ENCODE data around the gene PLXNA4.

DNA sequence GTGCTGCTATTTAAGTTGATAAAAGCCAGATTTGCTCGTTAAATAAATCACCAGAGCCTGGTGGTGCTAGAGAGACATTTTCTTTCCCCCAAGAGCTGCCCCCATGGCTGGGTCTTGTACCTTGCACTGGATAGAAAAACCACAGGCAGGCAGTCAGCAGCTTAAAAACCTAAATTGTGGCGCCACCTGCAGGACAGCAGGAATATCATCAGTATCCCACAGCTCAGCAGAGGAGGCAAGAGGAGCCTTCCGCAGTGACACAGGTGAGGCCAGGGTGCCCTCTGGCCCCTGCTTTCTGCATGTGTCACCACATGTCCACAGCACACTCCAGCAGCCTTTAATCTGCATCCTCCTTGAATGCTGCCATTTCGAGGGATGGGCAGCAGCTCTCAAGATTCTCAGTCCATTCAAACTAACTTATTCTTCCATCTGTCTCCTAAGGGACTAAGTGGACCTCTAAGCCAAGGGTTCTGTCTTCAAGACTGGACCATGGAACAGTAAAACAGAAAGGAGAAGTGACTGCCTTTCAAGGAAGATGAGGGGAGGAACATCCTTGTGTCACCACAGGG, 4.5 kb upstream of the PLXNA4 start:
- no peak for TF ChIP-seq GATA2 (IDR thresholded peaks at IDR 0.05; ENCODE audit: low read depth, low read length)
- TF ChIP-seq GATA3 (IDR thresholded peaks at IDR 0.05; ENCODE audit: low read depth, low read length): no peak

Measured in SH-SY5Y (cell line).